ENCODE measurements around the gene MYL4. TPM values are rescaled to one million over a fixed set of nuclear protein-coding genes. Genes with fewer than 3 reads are reported as not detected.

Gene MYL4
- polyA plus RNA-seq, 1 of the 3 experiments (the other 2 are of a cell fraction), result not detected

DNA sequence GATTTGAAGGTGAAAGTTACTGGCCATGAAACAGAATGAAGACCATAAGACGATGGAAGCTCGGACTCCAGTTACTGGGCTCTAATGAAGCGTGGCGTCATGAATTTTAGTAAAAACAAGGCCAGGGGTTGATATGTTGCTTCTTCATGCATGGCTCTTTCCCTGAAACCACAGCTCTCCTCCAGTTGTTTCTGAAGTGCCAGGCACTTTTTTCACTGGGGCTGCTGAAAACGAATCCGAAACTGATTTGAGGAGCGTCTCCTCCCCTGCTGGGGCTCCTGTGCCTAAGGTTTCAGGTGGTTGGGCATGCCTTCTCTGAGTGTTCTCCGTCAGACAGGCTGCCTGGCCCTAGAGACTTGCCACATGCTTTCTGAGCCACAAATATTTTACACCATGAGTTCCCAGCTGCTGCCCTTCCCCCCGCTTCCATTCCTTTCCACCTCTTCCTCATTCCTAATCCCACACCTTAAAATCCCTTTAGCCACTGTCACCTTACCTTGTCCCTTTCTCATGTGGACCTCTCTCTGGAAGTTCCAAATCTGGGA is 3.7 kb upstream of the MYL4 start:
- 92% methylated on average over 9 of the region's 9 CpGs for WGBS (ENCODE audit: low lambda C conversion rate)
- TF ChIP-seq YY1 (IDR thresholded peaks at IDR 0.05; ENCODE audit: low read depth) (no peak), USF1 (IDR thresholded peaks at IDR 0.05; ENCODE audit: borderline replicate concordance, low read depth) (no peak), POLR2AphosphoS5 (IDR thresholded peaks at IDR 0.05; ENCODE audit: low read depth, low read length) (no peak), RCOR1 (IDR thresholded peaks at IDR 0.05; ENCODE audit: low read length) (no peak), NRF1 (IDR thresholded peaks at IDR 0.05; ENCODE audit: low read depth, low read length) (no peak), TEAD4 (IDR thresholded peaks at IDR 0.05; ENCODE audit: borderline replicate concordance, insufficient read depth) (no peak), FOXM1 (IDR thresholded peaks at IDR 0.05; ENCODE audit: low read depth) (no peak), SIN3A (IDR thresholded peaks at IDR 0.05; ENCODE audit: borderline replicate concordance, low read depth, low read length) (no peak), EZH2phosphoT487 (IDR thresholded peaks at IDR 0.05; ENCODE audit: borderline replicate concordance, low read depth) (no peak), TCF12 (IDR thresholded peaks at IDR 0.05) (no peak), RAD21 (IDR thresholded peaks at IDR 0.05; ENCODE audit: low read length) (no peak), ELF1 (IDR thresholded peaks at IDR 0.05) (no peak), GABPA (IDR thresholded peaks at IDR 0.05; ENCODE audit: low read depth) (no peak), RXRA (IDR thresholded peaks at IDR 0.05; ENCODE audit: borderline replicate concordance, low read depth) (no peak), MXI1 (IDR thresholded peaks at IDR 0.05; ENCODE audit: low read depth, low read length) (no peak)
- TF ChIP-seq, protein P1, sequence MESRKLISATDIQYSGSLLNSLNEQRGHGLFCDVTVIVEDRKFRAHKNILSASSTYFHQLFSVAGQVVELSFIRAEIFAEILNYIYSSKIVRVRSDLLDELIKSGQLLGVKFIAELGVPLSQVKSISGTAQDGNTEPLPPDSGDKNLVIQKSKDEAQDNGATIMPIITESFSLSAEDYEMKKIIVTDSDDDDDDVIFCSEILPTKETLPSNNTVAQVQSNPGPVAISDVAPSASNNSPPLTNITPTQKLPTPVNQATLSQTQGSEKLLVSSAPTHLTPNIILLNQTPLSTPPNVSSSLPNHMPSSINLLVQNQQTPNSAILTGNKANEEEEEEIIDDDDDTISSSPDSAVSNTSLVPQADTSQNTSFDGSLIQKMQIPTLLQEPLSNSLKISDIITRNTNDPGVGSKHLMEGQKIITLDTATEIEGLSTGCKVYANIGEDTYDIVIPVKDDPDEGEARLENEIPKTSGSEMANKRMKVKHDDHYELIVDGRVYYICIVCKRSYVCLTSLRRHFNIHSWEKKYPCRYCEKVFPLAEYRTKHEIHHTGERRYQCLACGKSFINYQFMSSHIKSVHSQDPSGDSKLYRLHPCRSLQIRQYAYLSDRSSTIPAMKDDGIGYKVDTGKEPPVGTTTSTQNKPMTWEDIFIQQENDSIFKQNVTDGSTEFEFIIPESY (IDR thresholded peaks at IDR 0.05; ENCODE audit: borderline replicate concordance, low read depth), result no peak
- TF ChIP-seq, protein P2, sequence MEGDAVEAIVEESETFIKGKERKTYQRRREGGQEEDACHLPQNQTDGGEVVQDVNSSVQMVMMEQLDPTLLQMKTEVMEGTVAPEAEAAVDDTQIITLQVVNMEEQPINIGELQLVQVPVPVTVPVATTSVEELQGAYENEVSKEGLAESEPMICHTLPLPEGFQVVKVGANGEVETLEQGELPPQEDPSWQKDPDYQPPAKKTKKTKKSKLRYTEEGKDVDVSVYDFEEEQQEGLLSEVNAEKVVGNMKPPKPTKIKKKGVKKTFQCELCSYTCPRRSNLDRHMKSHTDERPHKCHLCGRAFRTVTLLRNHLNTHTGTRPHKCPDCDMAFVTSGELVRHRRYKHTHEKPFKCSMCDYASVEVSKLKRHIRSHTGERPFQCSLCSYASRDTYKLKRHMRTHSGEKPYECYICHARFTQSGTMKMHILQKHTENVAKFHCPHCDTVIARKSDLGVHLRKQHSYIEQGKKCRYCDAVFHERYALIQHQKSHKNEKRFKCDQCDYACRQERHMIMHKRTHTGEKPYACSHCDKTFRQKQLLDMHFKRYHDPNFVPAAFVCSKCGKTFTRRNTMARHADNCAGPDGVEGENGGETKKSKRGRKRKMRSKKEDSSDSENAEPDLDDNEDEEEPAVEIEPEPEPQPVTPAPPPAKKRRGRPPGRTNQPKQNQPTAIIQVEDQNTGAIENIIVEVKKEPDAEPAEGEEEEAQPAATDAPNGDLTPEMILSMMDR (IDR thresholded peaks at IDR 0.05), result no peak
- TF ChIP-seq, protein P3, sequence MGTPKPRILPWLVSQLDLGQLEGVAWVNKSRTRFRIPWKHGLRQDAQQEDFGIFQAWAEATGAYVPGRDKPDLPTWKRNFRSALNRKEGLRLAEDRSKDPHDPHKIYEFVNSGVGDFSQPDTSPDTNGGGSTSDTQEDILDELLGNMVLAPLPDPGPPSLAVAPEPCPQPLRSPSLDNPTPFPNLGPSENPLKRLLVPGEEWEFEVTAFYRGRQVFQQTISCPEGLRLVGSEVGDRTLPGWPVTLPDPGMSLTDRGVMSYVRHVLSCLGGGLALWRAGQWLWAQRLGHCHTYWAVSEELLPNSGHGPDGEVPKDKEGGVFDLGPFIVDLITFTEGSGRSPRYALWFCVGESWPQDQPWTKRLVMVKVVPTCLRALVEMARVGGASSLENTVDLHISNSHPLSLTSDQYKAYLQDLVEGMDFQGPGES (IDR thresholded peaks at IDR 0.05; ENCODE audit: low read depth, low read length), result no peak
- POLR2A ChIA-PET, result interaction anchor here (0.6 kb wide), 1 partner anchor 445 kb away, joined by 3 read pairs; no protein-coding TSS in a partner anchor
- H3K4me3 ChIP-seq (ENCODE audit: low read depth in 2 of 2, low read length in 1 of 2), result no peak overlapping the region
- CTCF ChIA-PET, result no interaction called here
- H3K9me3 ChIP-seq, result 0 out of 2 replicates have a peak, but pooled peaks cover 7% of the 10 kb centered on the region
- H3K27me3 ChIP-seq (ENCODE audit: insufficient read depth), result no peaks in the 10 kb centered on the region
- H2AFZ ChIP-seq (ENCODE audit: low read depth), result no peak overlapping the region
- H4K20me1 ChIP-seq (ENCODE audit: insufficient read depth), result no peaks in the 10 kb centered on the region
- H3K36me3 ChIP-seq (replicated peaks in 1 of 2; ENCODE audit: control insufficient read depth in 1 of 2, insufficient read depth in 2 of 2, low read length in 1 of 2), result no peaks in the 10 kb centered on the region
- H3F3A ChIP-seq (replicated peaks; ENCODE audit: insufficient read depth), result no peaks in the 10 kb centered on the region
- no peak overlapping the region for H3K9ac ChIP-seq
- no peak overlapping the region for H3K4me2 ChIP-seq
- DNase-seq, result no peak
- no peaks in the 10 kb centered on the region for H3K4me1 ChIP-seq (ENCODE audit: control insufficient read depth in 1 of 2, insufficient read depth in 2 of 2, low read depth in 1 of 2, low read length in 1 of 2)
- H3K79me2 ChIP-seq (ENCODE audit: insufficient read depth), result no peaks in the 10 kb centered on the region
- no peak overlapping the region for H3K27ac ChIP-seq (ENCODE audit: low read depth in 2 of 2, low read length in 1 of 2)
- peaks cover 4% of the 10 kb centered on the region; the same call in 1 of the 2 replicates for H3K9me2 ChIP-seq
